Measurements from ENCODE around the gene KDM8. TPM values are rescaled to one million over a fixed set of nuclear protein-coding genes. Genes with fewer than 3 reads are reported as not detected.

Gene KDM8
- total and polyA plus RNA-seq, 4 donors = 4.6 to 198 (median 97.7) TPM

DNA sequence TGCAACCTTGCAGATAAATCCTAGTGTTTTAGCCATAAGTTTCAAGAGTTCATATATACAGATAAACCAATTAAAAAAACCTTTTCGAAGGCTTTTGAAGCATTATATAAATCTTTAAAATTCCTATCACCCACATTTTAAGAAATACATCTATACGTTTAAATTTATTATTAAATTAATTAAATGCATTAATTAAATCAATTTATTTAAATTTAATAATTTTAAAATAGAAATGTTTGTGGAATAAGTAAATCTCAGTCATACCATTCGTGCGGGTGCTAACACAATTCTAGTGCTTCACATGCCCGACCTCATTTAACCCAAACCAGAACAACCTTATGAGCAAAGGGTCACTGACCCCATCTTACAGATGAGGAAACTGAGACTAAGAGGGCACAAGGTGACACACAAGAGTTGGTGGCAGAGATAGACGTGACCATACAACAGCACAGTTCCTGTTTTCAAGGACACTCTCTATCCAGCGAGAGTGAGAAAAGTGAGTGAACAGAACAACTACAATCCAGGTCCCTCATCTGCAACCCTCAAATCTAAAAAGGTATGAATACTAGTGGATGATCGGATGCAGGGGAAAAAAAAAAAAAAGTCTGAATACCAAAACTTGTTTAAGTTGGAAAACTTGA is 63.8 kb downstream of the KDM8 start:
- DNase-seq (ENCODE audit: low spot score) = no peak
- Histone ChIP-seq H3K9me3 (ENCODE audit: control insufficient read depth in 4 of 4, low read length in 3 of 4) (no peaks in the 10 kb centered on the region), H3K4me1 (ENCODE audit: control insufficient read depth in 4 of 4, insufficient read depth in 4 of 4, low read length in 3 of 4) (peaks cover 4 to 12% (median 6%) of the 10 kb centered on the region in 4 donors), H3K9ac (ENCODE audit: low read depth in 1 of 2, low read length in 2 of 2) (no peak overlapping the region), H3K4me3 (ENCODE audit: low read depth in 1 of 3, low read length in 3 of 3) (no peak overlapping the region), H3K27me3 (ENCODE audit: control insufficient read depth in 4 of 4, insufficient read depth in 4 of 4, low read length in 3 of 4) (no peaks in the 10 kb centered on the region), H3K27ac (ENCODE audit: low read depth in 1 of 2, low read length in 2 of 2) (no peak overlapping the region), H3K36me3 (ENCODE audit: control insufficient read depth in 4 of 4, insufficient read depth in 3 of 4, low read depth in 1 of 4, low read length in 3 of 4) (no peaks in the 10 kb centered on the region)
- WGBS = 83% methylated on average over 8 of the region's 8 CpGs
- TF ChIP-seq FOXA1 (IDR thresholded peaks at IDR 0.05) (no peak), SP1 (IDR thresholded peaks at IDR 0.05) (no peak), YY1 (IDR thresholded peaks at IDR 0.05) (no peak), HNF4A (conservative IDR thresholded peaks at IDR 0.05) (no peak)
- TF ChIP-seq, protein P1, sequence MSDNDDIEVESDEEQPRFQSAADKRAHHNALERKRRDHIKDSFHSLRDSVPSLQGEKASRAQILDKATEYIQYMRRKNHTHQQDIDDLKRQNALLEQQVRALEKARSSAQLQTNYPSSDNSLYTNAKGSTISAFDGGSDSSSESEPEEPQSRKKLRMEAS (IDR thresholded peaks at IDR 0.05) = no peak

DNA sequence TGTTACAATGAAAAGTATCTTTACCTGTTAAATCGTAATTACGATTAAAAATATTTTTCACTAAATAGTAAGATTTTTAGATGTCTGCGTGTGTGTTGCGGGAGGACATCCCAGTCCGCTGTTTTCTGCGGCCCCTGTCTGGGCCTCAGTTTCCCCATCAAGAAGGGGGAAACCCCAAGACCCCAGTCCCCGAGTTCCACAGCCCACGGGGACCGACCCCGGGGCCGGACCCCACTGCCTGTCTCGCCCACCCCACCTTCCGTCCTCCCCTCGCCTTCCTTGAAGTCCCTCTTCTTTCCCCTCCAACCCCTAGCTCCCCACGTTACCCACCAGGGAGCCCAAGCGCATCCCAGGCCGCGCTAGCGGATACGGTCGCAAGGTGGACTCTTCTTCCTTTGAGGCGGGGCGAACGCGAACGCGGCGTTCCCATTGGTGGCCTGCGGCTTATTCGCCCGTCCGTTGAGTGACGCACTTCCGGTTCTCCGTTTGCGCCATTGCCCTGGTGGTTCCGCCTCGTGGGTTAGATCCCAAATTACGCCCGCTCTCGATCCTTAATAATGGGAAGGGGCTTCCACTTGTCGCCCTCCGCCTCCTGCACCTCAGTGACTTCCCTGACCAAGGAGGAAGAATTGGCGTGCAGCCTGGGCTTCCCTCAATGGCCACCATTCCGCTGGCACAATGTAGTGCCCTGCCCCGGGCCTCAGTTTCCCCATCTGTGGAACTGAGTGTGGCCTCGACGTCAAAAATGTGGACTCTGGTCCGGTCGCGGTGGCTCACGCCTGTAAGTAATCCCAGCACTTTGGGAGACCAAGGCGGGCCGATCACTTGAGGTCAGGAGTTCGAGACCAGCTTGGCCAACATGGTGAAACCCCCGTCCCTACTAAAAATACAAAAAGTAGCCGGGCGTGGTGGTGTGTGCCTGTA is 65.3 kb downstream of the KDM8 start, which contains the start of gene NSMCE1:
NSMCE1 (minus strand) TSS at position 397 of the 924 bp plus-strand sequence. CDS start 11,202 bp downstream, outside the sequence.
- peak; percentile 23 to 61 for TF ChIP-seq RAD21 (IDR thresholded peaks at IDR 0.05)
- TF ChIP-seq, protein P2, sequence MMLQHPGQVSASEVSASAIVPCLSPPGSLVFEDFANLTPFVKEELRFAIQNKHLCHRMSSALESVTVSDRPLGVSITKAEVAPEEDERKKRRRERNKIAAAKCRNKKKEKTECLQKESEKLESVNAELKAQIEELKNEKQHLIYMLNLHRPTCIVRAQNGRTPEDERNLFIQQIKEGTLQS (IDR thresholded peaks at IDR 0.05) = peak; percentile 11
- peak; percentile 86 to 96 for TF ChIP-seq GABPA (IDR thresholded peaks at IDR 0.05 in 1 of 2, conservative IDR thresholded peaks at IDR 0.05 in 1 of 2)
- TF ChIP-seq TAF1 (conservative IDR thresholded peaks at IDR 0.05) = no peak
- TF ChIP-seq, protein P3, sequence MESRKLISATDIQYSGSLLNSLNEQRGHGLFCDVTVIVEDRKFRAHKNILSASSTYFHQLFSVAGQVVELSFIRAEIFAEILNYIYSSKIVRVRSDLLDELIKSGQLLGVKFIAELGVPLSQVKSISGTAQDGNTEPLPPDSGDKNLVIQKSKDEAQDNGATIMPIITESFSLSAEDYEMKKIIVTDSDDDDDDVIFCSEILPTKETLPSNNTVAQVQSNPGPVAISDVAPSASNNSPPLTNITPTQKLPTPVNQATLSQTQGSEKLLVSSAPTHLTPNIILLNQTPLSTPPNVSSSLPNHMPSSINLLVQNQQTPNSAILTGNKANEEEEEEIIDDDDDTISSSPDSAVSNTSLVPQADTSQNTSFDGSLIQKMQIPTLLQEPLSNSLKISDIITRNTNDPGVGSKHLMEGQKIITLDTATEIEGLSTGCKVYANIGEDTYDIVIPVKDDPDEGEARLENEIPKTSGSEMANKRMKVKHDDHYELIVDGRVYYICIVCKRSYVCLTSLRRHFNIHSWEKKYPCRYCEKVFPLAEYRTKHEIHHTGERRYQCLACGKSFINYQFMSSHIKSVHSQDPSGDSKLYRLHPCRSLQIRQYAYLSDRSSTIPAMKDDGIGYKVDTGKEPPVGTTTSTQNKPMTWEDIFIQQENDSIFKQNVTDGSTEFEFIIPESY (IDR thresholded peaks at IDR 0.05) = no peak
- TF ChIP-seq FOXA1 (IDR thresholded peaks at IDR 0.05) = no peak
- no peak for TF ChIP-seq FOXA2 (IDR thresholded peaks at IDR 0.05)
- peak; percentile 90 for TF ChIP-seq YY1 (IDR thresholded peaks at IDR 0.05)
- no peak for TF ChIP-seq JUND (IDR thresholded peaks at IDR 0.05)
- TF ChIP-seq, protein P1 (IDR thresholded peaks at IDR 0.05) = peak; percentile 47
- TF ChIP-seq, protein P4, sequence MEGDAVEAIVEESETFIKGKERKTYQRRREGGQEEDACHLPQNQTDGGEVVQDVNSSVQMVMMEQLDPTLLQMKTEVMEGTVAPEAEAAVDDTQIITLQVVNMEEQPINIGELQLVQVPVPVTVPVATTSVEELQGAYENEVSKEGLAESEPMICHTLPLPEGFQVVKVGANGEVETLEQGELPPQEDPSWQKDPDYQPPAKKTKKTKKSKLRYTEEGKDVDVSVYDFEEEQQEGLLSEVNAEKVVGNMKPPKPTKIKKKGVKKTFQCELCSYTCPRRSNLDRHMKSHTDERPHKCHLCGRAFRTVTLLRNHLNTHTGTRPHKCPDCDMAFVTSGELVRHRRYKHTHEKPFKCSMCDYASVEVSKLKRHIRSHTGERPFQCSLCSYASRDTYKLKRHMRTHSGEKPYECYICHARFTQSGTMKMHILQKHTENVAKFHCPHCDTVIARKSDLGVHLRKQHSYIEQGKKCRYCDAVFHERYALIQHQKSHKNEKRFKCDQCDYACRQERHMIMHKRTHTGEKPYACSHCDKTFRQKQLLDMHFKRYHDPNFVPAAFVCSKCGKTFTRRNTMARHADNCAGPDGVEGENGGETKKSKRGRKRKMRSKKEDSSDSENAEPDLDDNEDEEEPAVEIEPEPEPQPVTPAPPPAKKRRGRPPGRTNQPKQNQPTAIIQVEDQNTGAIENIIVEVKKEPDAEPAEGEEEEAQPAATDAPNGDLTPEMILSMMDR (IDR thresholded peaks at IDR 0.05; ENCODE audit: low read depth, low read length, missing input control) = peak; percentile 35
- TF ChIP-seq HNF4G (IDR thresholded peaks at IDR 0.05) = no peak
- peak in 1 of 2 donors; percentile 8 for TF ChIP-seq HNF4A (conservative IDR thresholded peaks at IDR 0.05)
- TF ChIP-seq, protein P5, sequence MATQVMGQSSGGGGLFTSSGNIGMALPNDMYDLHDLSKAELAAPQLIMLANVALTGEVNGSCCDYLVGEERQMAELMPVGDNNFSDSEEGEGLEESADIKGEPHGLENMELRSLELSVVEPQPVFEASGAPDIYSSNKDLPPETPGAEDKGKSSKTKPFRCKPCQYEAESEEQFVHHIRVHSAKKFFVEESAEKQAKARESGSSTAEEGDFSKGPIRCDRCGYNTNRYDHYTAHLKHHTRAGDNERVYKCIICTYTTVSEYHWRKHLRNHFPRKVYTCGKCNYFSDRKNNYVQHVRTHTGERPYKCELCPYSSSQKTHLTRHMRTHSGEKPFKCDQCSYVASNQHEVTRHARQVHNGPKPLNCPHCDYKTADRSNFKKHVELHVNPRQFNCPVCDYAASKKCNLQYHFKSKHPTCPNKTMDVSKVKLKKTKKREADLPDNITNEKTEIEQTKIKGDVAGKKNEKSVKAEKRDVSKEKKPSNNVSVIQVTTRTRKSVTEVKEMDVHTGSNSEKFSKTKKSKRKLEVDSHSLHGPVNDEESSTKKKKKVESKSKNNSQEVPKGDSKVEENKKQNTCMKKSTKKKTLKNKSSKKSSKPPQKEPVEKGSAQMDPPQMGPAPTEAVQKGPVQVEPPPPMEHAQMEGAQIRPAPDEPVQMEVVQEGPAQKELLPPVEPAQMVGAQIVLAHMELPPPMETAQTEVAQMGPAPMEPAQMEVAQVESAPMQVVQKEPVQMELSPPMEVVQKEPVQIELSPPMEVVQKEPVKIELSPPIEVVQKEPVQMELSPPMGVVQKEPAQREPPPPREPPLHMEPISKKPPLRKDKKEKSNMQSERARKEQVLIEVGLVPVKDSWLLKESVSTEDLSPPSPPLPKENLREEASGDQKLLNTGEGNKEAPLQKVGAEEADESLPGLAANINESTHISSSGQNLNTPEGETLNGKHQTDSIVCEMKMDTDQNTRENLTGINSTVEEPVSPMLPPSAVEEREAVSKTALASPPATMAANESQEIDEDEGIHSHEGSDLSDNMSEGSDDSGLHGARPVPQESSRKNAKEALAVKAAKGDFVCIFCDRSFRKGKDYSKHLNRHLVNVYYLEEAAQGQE (IDR thresholded peaks at IDR 0.05) = peak; percentile 44
- TF ChIP-seq EGR1 (IDR thresholded peaks at IDR 0.05; ENCODE audit: low read depth in 2 of 2) = no peak
- no peak for TF ChIP-seq NR2F2 (IDR thresholded peaks at IDR 0.05)
- peak in 1 of 2 donors; percentile 7 for TF ChIP-seq RXRA (IDR thresholded peaks at IDR 0.05)
- TF ChIP-seq SP1 (IDR thresholded peaks at IDR 0.05) = peak; percentile 63
- peak; percentile 98 for DNase-seq (ENCODE audit: low spot score)
- peak within 1 kb of the TSS; percentile 66 to 84 (median 78) for H3K4me3 ChIP-seq (ENCODE audit: low read depth in 1 of 3, low read length in 3 of 3)
- H3K36me3 ChIP-seq (ENCODE audit: control insufficient read depth in 4 of 4, insufficient read depth in 3 of 4, low read depth in 1 of 4, low read length in 3 of 4) = no peaks in the 10 kb centered on the region
- peaks cover 0 to 12% (median 5%) of the 10 kb centered on the region in 4 donors for H3K4me1 ChIP-seq (ENCODE audit: control insufficient read depth in 4 of 4, insufficient read depth in 4 of 4, low read length in 3 of 4)
- H3K9ac ChIP-seq (ENCODE audit: low read depth in 1 of 2, low read length in 2 of 2) = peak within 1 kb of the TSS; percentile 67 to 78
- peak within 1 kb of the TSS; percentile 64 to 82 for H3K27ac ChIP-seq (ENCODE audit: low read depth in 1 of 2, low read length in 2 of 2)
- no peaks in the 10 kb centered on the region for H3K9me3 ChIP-seq (ENCODE audit: control insufficient read depth in 4 of 4, low read length in 3 of 4)
- no peaks in the 10 kb centered on the region for H3K27me3 ChIP-seq (ENCODE audit: control insufficient read depth in 4 of 4, insufficient read depth in 4 of 4, low read length in 3 of 4)
- WGBS = 6% methylated on average over 58 of the region's 58 CpGs
